ENCODE measurements around the gene IL17RC.

DNA sequence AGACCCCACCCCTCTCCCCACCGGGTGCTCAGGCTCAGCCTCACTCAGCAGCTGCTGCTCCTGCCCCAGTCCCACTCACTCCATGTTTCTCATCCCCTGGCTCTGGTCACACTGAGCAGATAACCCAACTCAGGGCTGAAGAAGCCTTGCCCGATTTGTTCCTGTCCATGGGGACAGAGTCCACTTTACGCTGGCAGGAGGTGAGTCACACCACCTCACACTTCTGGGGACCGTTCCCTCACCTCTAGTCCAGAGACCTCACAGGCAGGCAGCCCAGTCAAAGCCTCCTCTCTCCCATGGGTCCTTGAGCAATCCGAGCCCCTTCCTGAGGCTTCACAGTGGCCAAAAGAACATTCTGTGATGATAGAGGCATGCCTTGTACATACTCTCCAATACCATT, 38.2 kb upstream of the IL17RC start:
- TF ChIP-seq CTCF (IDR thresholded peaks at IDR 0.05), result no peak
- TF ChIP-seq POLR2AphosphoS5 (IDR thresholded peaks at IDR 0.05; ENCODE audit: low read depth, low read length), result no peak
- TF ChIP-seq, protein P1, sequence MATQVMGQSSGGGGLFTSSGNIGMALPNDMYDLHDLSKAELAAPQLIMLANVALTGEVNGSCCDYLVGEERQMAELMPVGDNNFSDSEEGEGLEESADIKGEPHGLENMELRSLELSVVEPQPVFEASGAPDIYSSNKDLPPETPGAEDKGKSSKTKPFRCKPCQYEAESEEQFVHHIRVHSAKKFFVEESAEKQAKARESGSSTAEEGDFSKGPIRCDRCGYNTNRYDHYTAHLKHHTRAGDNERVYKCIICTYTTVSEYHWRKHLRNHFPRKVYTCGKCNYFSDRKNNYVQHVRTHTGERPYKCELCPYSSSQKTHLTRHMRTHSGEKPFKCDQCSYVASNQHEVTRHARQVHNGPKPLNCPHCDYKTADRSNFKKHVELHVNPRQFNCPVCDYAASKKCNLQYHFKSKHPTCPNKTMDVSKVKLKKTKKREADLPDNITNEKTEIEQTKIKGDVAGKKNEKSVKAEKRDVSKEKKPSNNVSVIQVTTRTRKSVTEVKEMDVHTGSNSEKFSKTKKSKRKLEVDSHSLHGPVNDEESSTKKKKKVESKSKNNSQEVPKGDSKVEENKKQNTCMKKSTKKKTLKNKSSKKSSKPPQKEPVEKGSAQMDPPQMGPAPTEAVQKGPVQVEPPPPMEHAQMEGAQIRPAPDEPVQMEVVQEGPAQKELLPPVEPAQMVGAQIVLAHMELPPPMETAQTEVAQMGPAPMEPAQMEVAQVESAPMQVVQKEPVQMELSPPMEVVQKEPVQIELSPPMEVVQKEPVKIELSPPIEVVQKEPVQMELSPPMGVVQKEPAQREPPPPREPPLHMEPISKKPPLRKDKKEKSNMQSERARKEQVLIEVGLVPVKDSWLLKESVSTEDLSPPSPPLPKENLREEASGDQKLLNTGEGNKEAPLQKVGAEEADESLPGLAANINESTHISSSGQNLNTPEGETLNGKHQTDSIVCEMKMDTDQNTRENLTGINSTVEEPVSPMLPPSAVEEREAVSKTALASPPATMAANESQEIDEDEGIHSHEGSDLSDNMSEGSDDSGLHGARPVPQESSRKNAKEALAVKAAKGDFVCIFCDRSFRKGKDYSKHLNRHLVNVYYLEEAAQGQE (IDR thresholded peaks at IDR 0.05; ENCODE audit: insufficient read depth in 1 of 2, low read depth in 2 of 2, low read length in 1 of 2), result no peak

Measured in Panc1 (cell line).